WERI-Rb-1 (cell line): ENCODE data around the gene POLR2L.

ENCODE experiments used
- DNase-seq: peaks from one replicate; pipeline ENCODE4 v3.0.0-alpha.2; 2020
- H3K27ac ChIP-seq: fragments of 250-450 bp; sonication (Bioruptor Pico); 2 replicates; pipeline ENCODE4 v1.5.1; 2020; ENCODE audit warnings: mild to moderate bottlenecking, moderate library complexity
- H3K27me3 ChIP-seq: fragments of 250-450 bp; sonication (Bioruptor Pico); 2 replicates; pipeline ENCODE4 v1.5.1; 2021; ENCODE audit warnings: mild to moderate bottlenecking, low read depth, moderate library complexity; ENCODE audit not compliant: insufficient read depth, severe bottlenecking
- H3K36me3 ChIP-seq: fragments of 250-450 bp; sonication (Bioruptor Pico); 2 replicates; pipeline ENCODE4 v1.5.1; 2020; ENCODE audit warnings: mild to moderate bottlenecking, moderate library complexity
- H3K4me3 ChIP-seq: 2 replicates; pipeline ENCODE4 v1.5.1; 2011; ENCODE audit warnings: low read depth, mild to moderate bottlenecking, control low read depth, low read length
- H3K9me3 ChIP-seq: fragments of 250-450 bp; sonication (Bioruptor Pico); 2 replicates; pipeline ENCODE4 v1.5.1; 2021; ENCODE audit warnings: mild to moderate bottlenecking, moderate library complexity; ENCODE audit not compliant: severe bottlenecking
- TF ChIP-seq, protein P1 (sequence below): IDR thresholded peaks from 2 replicates; pipeline ENCODE4 v1.5.1; 2011; ENCODE audit warnings: low read depth, mild to moderate bottlenecking, control low read depth, inconsistent platforms, low read length

POLR2L gene

DNA sequence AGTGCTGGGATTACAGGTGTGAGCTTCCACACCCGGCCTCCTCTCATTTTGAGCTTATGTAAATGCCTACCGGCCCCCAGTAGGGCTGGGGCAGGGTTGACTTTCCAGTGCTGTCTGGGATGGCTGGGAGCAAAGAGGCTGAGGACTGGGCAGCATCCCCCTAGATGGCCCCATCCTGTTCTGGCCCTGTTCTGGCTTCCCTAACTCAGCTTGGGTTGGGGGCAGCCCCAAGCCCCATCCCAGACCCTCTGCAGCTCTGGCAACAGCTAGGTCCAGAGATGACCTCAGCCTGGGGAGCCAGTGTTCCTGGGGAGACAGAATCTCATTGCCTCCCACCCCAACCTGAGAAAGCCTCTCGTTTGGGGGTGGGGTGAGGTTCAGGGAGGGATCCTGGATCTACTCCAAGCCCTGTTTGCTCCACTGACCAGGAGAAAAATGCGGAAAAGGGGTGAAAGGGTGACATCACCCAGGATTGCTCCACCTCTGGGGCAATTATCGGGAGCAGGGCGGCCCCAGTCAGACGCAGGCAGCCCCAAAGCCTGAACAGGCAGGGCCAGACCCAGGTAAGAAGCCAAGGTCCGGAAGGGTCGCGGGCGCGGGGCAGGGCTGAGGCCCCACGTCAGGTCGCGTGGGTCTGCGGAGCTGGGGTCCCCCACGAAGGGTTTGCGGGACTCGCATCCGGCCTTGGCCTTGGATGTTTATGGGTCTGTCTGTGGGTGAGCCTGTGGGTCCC lies 23.8 kb downstream of the POLR2L start, which contains the start of gene PNPLA2:
Gene PNPLA2, plus strand, starts transcription at position 519 of the 733 bp plus-strand sequence. CDS start 805 bp downstream, outside the sequence.
- Histone ChIP-seq H3K36me3 (peaks cover 33% of the 10 kb centered on the region), H3K9me3 (no peaks in the 10 kb centered on the region), H3K27ac (peak within 1 kb of the TSS; percentile 69), H3K4me3 (peak within 1 kb of the TSS; percentile 55), H3K27me3 (no peaks in the 10 kb centered on the region)
- TF ChIP-seq, protein P1, sequence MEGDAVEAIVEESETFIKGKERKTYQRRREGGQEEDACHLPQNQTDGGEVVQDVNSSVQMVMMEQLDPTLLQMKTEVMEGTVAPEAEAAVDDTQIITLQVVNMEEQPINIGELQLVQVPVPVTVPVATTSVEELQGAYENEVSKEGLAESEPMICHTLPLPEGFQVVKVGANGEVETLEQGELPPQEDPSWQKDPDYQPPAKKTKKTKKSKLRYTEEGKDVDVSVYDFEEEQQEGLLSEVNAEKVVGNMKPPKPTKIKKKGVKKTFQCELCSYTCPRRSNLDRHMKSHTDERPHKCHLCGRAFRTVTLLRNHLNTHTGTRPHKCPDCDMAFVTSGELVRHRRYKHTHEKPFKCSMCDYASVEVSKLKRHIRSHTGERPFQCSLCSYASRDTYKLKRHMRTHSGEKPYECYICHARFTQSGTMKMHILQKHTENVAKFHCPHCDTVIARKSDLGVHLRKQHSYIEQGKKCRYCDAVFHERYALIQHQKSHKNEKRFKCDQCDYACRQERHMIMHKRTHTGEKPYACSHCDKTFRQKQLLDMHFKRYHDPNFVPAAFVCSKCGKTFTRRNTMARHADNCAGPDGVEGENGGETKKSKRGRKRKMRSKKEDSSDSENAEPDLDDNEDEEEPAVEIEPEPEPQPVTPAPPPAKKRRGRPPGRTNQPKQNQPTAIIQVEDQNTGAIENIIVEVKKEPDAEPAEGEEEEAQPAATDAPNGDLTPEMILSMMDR, result no peak
- no peak for DNase-seq

DNA sequence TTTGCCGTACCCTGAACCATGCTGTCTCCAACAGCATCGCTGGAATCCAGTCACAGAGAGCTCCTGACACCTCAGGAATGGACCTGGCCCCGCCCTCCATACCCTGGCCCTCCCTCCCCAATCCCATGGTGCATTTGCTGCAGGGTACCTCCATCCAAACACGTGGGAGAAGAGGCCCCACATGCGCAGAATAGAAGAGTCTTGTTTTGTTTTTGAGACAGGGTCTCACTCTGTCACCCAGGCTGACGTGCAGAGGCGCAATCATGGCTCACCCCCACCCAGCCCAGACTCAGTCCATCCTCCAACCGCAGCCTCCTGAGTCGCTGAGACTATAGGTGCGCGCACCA lies 25.9 kb downstream of the POLR2L start:
- H3K4me3 ChIP-seq, result no peak overlapping the region
- H3K27ac ChIP-seq, result no peak overlapping the region
- no peaks in the 10 kb centered on the region for H3K27me3 ChIP-seq
- TF ChIP-seq, protein P1, result no peak
- peaks cover 39% of the 10 kb centered on the region for H3K36me3 ChIP-seq
- no peak for DNase-seq
- H3K9me3 ChIP-seq, result no peaks in the 10 kb centered on the region

DNA sequence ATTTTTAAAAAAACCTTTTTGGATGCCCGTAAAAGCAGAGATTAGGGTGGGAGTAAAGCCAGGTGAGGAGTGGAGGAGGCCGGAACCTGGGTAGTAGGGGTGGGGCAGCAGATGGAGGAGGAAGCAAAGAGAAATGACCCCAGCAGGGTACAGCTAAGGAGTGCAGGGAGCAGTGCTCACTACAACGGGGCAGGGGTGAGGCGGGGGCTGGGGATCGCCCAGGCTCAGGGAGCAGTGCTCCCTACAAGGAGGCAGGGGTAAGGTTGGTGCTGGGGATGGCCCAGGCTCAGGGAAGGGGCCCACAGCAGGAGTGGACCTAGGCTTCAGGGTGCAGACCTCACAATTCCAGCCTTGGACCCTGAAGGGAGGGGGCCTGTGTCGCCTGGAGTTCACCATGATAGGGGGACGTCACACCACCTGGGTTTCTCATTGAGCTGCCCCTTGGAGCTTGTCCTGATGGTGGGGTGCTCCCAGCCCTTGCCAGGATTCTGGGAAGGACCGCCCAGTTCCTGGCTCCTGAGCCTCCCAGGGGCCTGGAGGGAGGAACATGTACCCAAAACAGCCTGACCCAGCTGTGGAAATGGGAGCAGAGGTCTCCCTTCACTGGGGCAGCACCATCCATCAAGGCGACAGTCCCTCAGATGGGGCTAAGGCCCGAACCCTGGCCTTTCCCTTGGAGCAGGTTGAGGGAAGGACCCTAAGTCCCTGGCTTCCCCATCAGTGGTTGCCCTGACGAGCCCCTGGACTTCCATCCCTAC lies 26.5 kb downstream of the POLR2L start:
- TF ChIP-seq, protein P1, result no peak
- DNase-seq, result no peak
- Histone ChIP-seq H3K9me3 (no peaks in the 10 kb centered on the region), H3K4me3 (no peak overlapping the region), H3K27ac (no peak overlapping the region), H3K27me3 (no peaks in the 10 kb centered on the region), H3K36me3 (peaks cover 39% of the 10 kb centered on the region)

DNA sequence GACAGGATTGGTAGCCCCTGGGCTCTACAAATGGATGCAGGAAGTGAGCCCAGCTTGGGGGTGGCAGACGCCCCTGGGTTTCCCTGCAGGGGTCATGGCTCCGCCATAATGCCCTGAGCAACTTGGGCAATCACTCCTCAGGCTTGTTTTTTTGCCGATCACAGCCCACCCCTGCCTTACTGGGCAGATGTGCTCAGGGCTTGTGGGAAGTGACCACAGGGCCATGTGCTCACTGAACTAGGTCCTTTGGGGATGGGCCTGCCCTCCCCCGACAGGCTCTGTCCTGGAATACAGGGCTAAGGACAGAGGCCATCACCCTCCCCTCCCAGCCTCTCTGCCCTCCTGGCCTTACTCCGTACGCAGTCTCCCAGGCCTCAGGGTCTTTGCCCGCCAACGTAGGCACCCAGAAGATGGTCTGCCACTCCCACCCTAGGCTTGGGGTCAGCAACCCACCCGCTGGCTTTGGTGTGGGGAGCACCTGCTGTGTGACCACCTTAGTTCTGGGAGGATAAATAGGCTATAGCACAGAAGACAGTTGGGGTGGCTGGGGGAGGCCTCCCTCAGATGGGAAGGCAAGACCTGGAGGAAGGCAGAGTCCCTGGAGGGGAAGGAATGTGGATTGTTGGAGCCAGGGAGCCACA lies 28.8 kb downstream of the POLR2L start:
- Histone ChIP-seq H3K27me3 (no peaks in the 10 kb centered on the region), H3K9me3 (no peaks in the 10 kb centered on the region), H3K27ac (no peak overlapping the region), H3K36me3 (peaks cover 45% of the 10 kb centered on the region), H3K4me3 (no peak overlapping the region)
- DNase-seq, result no peak
- TF ChIP-seq, protein P1, result no peak

DNA sequence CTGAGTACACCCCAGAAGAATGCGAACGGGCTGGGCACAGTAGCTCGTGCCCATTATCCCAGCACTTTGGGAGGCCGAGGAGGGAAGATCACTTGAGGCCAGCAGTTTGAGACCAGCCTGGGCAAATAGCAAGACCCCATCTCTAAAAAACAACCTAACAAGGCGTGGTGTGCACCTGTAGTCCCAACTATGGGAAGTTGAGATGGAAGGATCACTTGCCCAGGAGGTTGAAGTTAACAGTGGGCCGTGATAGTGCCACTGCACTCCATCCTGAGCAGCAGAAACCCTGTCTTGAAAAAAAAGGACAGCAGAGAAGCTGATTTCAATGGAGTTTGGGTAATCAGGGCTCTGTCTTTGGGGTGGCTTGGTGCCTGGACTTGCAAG lies 29.3 kb downstream of the POLR2L start:
- peaks cover 45% of the 10 kb centered on the region for H3K36me3 ChIP-seq

More for the DNA sequence above, 29.3 kb downstream of the POLR2L start:
- TF ChIP-seq, protein P1, result no peak
- Histone ChIP-seq H3K4me3 (no peak overlapping the region), H3K27me3 (no peaks in the 10 kb centered on the region), H3K9me3 (no peaks in the 10 kb centered on the region), H3K27ac (no peak overlapping the region)
- no peak for DNase-seq
